Effector memory CD4-positive, alpha-beta T cell (primary cell): Measurements from ENCODE around the gene LRRC3B.

Experiments
- DNase-seq, 3 donors: peaks; one replicate each; pipeline ENCODE4 v3.0.0-alpha.2; 2020
- H3K27ac ChIP-seq: 2 replicates; pipeline ENCODE4 v1.7.0; 2013; ENCODE audit warnings: mild to moderate bottlenecking, low read length, moderate library complexity; ENCODE audit not compliant: insufficient read depth, poor library complexity, severe bottlenecking
- H3K27me3 ChIP-seq: replicated peaks from 2 replicates; pipeline ENCODE4 v1.7.0; 2013; ENCODE audit warnings: mild to moderate bottlenecking, low read length; ENCODE audit not compliant: insufficient read depth, control insufficient read depth, poor library complexity, severe bottlenecking
- H3K36me3 ChIP-seq: 2 replicates; pipeline ENCODE4 v1.7.0; 2013; ENCODE audit warnings: mild to moderate bottlenecking, low read length, moderate library complexity; ENCODE audit not compliant: control insufficient read depth, insufficient read depth
- H3K4me1 ChIP-seq: 2 replicates; pipeline ENCODE4 v1.7.0; 2013; ENCODE audit warnings: low read length, mild to moderate bottlenecking; ENCODE audit not compliant: control insufficient read depth, insufficient read depth, poor library complexity, severe bottlenecking
- H3K4me3 ChIP-seq: 2 replicates; pipeline ENCODE4 v1.7.0; 2013; ENCODE audit warnings: low read length, low read depth, mild to moderate bottlenecking; ENCODE audit not compliant: insufficient read depth, poor library complexity, severe bottlenecking
- H3K9me3 ChIP-seq: 2 replicates; pipeline ENCODE4 v1.7.0; 2013; ENCODE audit warnings: mild to moderate bottlenecking, low read length, moderate library complexity; ENCODE audit not compliant: control insufficient read depth

Gene LRRC3B

GRCh38 chr3:26630669-26631389 is 8.3 kb downstream of the LRRC3B start:
- H3K27me3 ChIP-seq = no peaks in the 10 kb centered on the region
- DNase-seq = no peak
- H3K4me1 ChIP-seq = no peaks in the 10 kb centered on the region
- H3K36me3 ChIP-seq = no peaks in the 10 kb centered on the region
- H3K27ac ChIP-seq = no peak overlapping the region
- H3K4me3 ChIP-seq = no peak overlapping the region
- no peaks in the 10 kb centered on the region for H3K9me3 ChIP-seq

GRCh38 chr3:26631390-26631738 is 8.8 kb downstream of the LRRC3B start:
- no peak overlapping the region for H3K27ac ChIP-seq
- H3K4me1 ChIP-seq = no peaks in the 10 kb centered on the region
- no peak for DNase-seq
- H3K9me3 ChIP-seq = no peaks in the 10 kb centered on the region
- no peaks in the 10 kb centered on the region for H3K36me3 ChIP-seq
- H3K27me3 ChIP-seq = no peaks in the 10 kb centered on the region
- no peak overlapping the region for H3K4me3 ChIP-seq

- H3K9me3 ChIP-seq = no peaks in the 10 kb centered on the region
- DNase-seq = no peak
- H3K4me1 ChIP-seq = no peaks in the 10 kb centered on the region
- H3K27me3 ChIP-seq = no peaks in the 10 kb centered on the region
- no peak overlapping the region for H3K27ac ChIP-seq
- H3K36me3 ChIP-seq = no peaks in the 10 kb centered on the region
- H3K4me3 ChIP-seq = no peak overlapping the region
Measured at GRCh38 chr3:26634601-26635000, 12.0 kb downstream of the LRRC3B start.

GRCh38 chr3:26636096-26636727 is 13.6 kb downstream of the LRRC3B start:
- Histone ChIP-seq H3K4me1 (no peaks in the 10 kb centered on the region), H3K27ac (no peak overlapping the region), H3K27me3 (no peaks in the 10 kb centered on the region), H3K36me3 (no peaks in the 10 kb centered on the region), H3K4me3 (no peak overlapping the region), H3K9me3 (no peaks in the 10 kb centered on the region)
- DNase-seq = no peak

- no peaks in the 10 kb centered on the region for H3K36me3 ChIP-seq
- no peak overlapping the region for H3K4me3 ChIP-seq
- no peaks in the 10 kb centered on the region for H3K27me3 ChIP-seq
- H3K4me1 ChIP-seq = no peaks in the 10 kb centered on the region
- no peak for DNase-seq
- no peaks in the 10 kb centered on the region for H3K9me3 ChIP-seq
- H3K27ac ChIP-seq = no peak overlapping the region
Measured at GRCh38 chr3:26637698-26638097, 15.1 kb downstream of the LRRC3B start.

- DNase-seq = no peak
- no peaks in the 10 kb centered on the region for H3K27me3 ChIP-seq
- H3K9me3 ChIP-seq = no peaks in the 10 kb centered on the region
- H3K27ac ChIP-seq = no peak overlapping the region
- no peaks in the 10 kb centered on the region for H3K4me1 ChIP-seq
- no peak overlapping the region for H3K4me3 ChIP-seq
- no peaks in the 10 kb centered on the region for H3K36me3 ChIP-seq
Measured at GRCh38 chr3:26638113-26638512, 15.5 kb downstream of the LRRC3B start.

GRCh38 chr3:26639339-26639738 is 16.8 kb downstream of the LRRC3B start:
- Histone ChIP-seq H3K36me3 (no peaks in the 10 kb centered on the region), H3K27ac (no peak overlapping the region), H3K9me3 (no peaks in the 10 kb centered on the region), H3K4me3 (no peak overlapping the region), H3K27me3 (no peaks in the 10 kb centered on the region), H3K4me1 (no peaks in the 10 kb centered on the region)
- DNase-seq = no peak

- Histone ChIP-seq H3K27ac (no peak overlapping the region), H3K4me3 (no peak overlapping the region), H3K36me3 (no peaks in the 10 kb centered on the region), H3K9me3 (no peaks in the 10 kb centered on the region), H3K4me1 (no peaks in the 10 kb centered on the region), H3K27me3 (no peaks in the 10 kb centered on the region)
- no peak for DNase-seq
Measured at GRCh38 chr3:26647078-26647477, 24.5 kb downstream of the LRRC3B start.

- H3K4me3 ChIP-seq = no peak overlapping the region
- DNase-seq = no peak
- no peaks in the 10 kb centered on the region for H3K9me3 ChIP-seq
- no peaks in the 10 kb centered on the region for H3K4me1 ChIP-seq
- H3K27ac ChIP-seq = no peak overlapping the region
- no peaks in the 10 kb centered on the region for H3K36me3 ChIP-seq
- no peaks in the 10 kb centered on the region for H3K27me3 ChIP-seq
Measured at GRCh38 chr3:26648461-26648860, 25.9 kb downstream of the LRRC3B start.

- no peak for DNase-seq
- Histone ChIP-seq H3K4me3 (no peak overlapping the region), H3K27me3 (no peaks in the 10 kb centered on the region), H3K27ac (no peak overlapping the region), H3K4me1 (no peaks in the 10 kb centered on the region), H3K9me3 (no peaks in the 10 kb centered on the region), H3K36me3 (no peaks in the 10 kb centered on the region)
Measured at GRCh38 chr3:26652164-26652563, 29.6 kb downstream of the LRRC3B start.
